AG09309 (cell line): ENCODE measurements around the gene CADM1.

Experiments
- DNase-seq: peaks from one replicate; pipeline ENCODE4 v3.0.0-alpha.2; 2010; ENCODE audit warnings: low read depth
- H3K4me3 ChIP-seq: 2 replicates; pipeline ENCODE4 v1.5.1; 2011; ENCODE audit warnings: mild to moderate bottlenecking, low read depth, low read length, moderate library complexity; ENCODE audit not compliant: control insufficient read depth
- TF ChIP-seq, protein P1 (sequence below): IDR thresholded peaks from 2 replicates; pipeline ENCODE4 v1.5.1; 2011; ENCODE audit warnings: mild to moderate bottlenecking, low read depth, low read length, inconsistent platforms; ENCODE audit not compliant: insufficient read depth, control insufficient read depth; ENCODE audit errors: missing control alignments

Gene CADM1

DNA sequence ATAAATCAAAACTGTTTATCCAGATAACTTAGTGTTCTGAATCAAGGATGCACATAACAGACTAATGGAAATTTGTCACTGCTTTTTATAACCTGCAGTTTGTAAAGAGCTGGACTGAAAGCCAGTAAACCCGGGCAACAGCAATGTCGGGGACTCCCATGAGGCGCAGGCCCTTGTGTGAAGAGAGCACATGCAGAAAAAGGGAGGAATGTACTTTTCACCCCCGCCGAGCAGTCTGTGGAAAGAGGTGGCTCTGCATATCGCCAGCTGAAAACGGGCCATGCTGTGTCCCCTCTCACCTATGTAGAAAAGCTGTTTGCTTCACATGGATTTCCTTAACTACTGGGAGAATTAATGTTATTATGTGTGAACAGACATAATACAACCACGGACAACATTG, 291.2 kb downstream of the CADM1 start:
- H3K4me3 ChIP-seq: no peak overlapping the region
- TF ChIP-seq, protein P1, sequence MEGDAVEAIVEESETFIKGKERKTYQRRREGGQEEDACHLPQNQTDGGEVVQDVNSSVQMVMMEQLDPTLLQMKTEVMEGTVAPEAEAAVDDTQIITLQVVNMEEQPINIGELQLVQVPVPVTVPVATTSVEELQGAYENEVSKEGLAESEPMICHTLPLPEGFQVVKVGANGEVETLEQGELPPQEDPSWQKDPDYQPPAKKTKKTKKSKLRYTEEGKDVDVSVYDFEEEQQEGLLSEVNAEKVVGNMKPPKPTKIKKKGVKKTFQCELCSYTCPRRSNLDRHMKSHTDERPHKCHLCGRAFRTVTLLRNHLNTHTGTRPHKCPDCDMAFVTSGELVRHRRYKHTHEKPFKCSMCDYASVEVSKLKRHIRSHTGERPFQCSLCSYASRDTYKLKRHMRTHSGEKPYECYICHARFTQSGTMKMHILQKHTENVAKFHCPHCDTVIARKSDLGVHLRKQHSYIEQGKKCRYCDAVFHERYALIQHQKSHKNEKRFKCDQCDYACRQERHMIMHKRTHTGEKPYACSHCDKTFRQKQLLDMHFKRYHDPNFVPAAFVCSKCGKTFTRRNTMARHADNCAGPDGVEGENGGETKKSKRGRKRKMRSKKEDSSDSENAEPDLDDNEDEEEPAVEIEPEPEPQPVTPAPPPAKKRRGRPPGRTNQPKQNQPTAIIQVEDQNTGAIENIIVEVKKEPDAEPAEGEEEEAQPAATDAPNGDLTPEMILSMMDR: no peak
- DNase-seq: no peak

DNA sequence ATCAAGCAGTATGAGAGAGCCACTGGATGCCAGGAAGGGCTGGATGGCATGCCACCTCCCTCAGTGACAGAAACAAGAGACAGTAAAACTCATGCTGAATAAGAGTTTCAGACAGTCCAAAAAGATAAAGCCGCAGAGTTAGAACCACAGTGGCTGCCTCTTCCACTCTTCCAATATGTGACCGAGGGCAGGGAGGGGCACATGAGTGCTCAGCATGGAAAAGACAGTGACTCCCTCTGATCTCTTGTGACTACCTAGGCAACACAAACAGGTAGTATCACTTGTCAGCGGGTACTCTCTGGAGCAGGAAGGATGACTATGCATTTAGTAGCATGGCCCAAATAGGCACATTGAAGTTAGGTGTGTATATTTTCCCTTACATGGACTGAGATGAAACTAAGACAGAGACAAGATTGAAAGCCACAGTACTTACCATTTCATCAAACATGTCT, 295.4 kb downstream of the CADM1 start:
- H3K4me3 ChIP-seq: no peak overlapping the region
- TF ChIP-seq, protein P1: no peak
- DNase-seq: no peak

DNA sequence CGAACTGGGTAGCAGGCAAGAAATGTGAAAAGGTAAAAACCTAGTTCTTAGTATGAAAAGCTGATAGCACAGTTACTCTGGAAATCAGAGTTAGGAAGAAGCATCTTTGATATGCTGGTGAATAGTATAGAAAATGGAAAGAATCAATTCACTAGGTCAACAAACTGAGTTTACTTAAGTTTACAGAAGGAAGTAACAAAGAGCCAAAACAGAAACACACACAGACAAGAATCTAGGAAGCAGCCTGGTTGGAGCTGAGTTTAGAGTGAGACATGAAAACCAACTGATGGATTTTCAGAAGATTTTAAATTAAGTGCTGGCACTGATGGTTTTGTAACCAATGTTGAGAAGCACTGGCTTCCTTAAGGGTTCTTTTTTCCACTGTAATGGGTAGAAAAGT, 296.3 kb downstream of the CADM1 start:
- TF ChIP-seq, protein P1: no peak
- DNase-seq: no peak
- no peak overlapping the region for H3K4me3 ChIP-seq

DNA sequence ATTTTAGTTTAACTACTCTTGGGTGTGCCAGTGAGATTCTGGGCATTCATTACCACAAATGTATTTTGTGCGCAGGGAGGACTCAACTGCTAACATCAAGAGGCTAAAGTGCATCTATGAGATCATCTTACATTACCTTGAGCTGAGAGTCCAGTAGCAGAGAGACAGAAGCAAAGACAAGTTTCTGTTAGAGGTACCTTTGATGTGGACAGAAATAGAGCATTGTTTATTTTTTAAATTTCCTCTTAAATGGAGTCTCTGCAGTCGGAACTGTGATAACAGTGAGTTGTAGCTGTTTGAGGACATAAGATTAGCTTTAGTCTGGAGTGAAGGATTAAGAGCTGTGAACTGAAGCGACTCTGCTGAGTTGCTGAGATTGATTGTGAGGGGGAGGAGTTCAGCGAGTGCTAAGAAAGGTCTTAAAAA, 297.0 kb downstream of the CADM1 start:
- no peak overlapping the region for H3K4me3 ChIP-seq
- no peak for DNase-seq
- TF ChIP-seq, protein P1: no peak

DNA sequence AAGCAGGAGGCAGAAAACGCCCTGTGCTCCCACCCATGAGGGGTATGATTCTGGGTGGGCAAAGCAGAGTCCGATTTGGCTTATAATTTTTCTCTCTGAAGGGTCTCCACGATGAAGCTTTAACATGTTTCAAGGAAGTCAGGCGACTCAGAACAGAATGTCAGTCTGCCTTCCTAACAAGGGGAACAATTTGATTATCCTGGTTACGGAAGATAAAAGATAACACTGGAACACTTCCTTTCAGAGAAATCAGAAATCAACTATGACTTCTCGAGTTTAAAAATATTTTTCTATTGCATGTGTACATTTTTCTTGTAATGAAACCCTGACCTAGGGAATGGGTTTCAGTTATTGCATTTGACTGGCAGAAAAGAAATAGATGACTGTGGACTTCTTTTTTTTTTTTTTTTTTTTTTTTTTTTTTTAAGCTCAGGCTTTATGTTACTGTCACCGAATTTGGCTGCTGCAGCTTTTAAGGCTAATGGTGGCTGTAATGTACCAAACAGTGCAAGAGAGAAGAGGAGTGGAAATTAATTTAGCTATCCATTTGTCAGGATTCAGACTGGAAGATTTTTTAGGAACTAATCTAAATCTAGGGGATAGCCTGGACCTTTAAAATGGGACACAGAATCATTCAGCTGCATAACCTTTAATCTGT, 297.7 kb downstream of the CADM1 start:
- H3K4me3 ChIP-seq: no peak overlapping the region
- TF ChIP-seq, protein P1: no peak
- DNase-seq: no peak

DNA sequence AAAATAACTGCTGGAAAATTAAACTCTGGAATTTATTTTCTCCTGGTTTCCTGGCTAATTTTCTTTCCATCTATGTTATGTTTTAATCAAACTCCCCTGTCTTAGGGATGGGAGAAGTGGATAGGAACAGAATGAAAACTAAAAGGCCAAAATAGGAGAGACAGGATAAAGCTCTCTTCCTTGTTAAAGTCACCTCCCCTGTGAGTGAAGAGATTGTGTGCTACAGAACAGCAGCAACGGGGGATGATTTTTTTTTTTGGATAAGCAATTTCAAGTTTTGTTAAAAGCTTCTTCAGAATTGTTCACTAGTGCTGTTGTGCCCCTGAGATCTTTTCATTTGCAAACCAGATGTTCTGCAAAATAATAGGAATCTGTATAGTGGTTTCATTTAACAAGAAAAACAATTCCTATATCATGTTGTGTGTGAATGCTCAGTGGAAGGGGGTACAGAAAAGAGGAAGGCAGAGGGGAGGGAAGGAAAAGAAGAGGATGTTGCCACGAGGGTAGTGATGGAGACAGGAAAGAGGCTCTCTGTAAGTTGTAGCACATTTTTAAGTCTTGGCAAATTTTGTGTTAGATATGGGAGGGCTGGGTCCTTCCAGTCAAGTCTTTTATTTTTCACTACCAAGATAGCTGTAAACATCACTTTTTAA, 301.2 kb downstream of the CADM1 start:
- H3K4me3 ChIP-seq: no peak overlapping the region
- TF ChIP-seq, protein P1: no peak
- DNase-seq: no peak
